Subcutaneous adipose tissue (tissue), 4 donors: ENCODE data around the gene APCDD1L. TPM values are rescaled to one million over a fixed set of nuclear protein-coding genes. Genes with fewer than 3 reads are reported as not detected.

ENCODE experiments used
- total RNA-seq, 4 donors: library from RNA; depleted of rRNA; stranded (reverse); fragments of >200 nt; gene quantifications; one replicate each; pipeline ENCODE4 v1.1.0, GENCODE V29; 2016
- TF ChIP-seq, protein P1 (sequence below): fragments of 450-650 bp; IDR thresholded peaks from one replicate; pipeline ENCODE4 v1.5.1; 2016; ENCODE audit warnings: low read depth, mild to moderate bottlenecking, control low read depth, antibody characterized with exemption, moderate library complexity

Gene APCDD1L
- total RNA-seq, 4 donors from 2014 or later: 0.17 to 0.22 TPM; not detected in 2

DNA sequence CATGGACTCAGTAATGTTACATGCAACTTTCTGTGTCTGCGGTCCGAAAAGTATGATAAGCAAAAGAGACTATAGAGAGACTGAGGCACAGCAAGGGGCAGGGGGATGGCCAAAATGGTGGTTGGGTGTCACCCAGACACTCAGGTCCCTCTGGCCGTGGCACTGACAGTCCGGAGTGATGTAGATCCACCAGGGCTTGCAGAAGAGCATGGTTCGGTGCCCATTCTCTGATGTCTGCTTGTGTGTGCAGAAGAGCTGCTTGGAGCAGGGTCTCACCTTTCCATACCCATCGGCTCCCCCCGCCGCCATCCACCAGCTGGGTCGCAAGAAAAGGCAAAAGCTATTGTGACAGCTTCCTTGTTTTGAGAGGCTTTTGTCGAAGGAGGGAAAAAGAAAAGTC is 6.6 kb upstream of the APCDD1L start:
- TF ChIP-seq, protein P1, sequence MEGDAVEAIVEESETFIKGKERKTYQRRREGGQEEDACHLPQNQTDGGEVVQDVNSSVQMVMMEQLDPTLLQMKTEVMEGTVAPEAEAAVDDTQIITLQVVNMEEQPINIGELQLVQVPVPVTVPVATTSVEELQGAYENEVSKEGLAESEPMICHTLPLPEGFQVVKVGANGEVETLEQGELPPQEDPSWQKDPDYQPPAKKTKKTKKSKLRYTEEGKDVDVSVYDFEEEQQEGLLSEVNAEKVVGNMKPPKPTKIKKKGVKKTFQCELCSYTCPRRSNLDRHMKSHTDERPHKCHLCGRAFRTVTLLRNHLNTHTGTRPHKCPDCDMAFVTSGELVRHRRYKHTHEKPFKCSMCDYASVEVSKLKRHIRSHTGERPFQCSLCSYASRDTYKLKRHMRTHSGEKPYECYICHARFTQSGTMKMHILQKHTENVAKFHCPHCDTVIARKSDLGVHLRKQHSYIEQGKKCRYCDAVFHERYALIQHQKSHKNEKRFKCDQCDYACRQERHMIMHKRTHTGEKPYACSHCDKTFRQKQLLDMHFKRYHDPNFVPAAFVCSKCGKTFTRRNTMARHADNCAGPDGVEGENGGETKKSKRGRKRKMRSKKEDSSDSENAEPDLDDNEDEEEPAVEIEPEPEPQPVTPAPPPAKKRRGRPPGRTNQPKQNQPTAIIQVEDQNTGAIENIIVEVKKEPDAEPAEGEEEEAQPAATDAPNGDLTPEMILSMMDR: no peak

DNA sequence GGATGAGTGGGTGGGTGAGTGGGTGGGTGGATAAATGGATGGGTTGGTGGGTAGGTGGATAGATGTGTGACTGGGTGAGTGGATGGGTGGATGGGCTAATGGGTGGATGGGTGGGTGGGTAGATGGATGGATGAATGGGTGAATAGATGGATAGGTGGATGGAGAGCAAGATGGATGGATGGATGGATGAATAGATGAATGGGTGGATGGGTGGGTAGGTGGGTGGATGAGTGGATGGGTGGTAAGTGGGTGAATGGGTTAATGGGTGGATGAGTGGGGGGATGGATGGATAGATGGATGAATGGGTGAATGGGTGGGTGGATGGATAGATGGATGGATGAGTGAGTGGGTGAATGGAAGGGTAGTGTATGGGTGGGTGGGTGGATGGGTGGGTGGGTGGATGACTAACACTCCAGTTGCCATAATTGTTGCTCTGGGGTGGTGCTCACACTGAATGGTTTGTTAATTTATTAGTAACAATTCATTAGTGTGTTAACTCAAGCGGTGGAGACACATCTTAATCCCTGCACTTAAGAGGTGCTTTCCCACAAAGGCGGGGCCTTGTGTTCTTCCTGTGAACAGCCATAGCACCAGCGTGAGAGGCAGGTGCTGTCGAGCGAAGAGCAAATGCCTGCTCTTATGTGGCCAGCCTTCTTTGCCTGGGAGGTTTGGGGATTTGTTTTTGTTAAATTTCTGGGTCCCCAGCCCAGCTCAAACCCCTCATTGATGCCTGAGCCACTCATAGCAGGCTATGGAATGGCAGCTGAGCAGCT is 4.9 kb upstream of the APCDD1L start:
- TF ChIP-seq, protein P1: no peak

DNA sequence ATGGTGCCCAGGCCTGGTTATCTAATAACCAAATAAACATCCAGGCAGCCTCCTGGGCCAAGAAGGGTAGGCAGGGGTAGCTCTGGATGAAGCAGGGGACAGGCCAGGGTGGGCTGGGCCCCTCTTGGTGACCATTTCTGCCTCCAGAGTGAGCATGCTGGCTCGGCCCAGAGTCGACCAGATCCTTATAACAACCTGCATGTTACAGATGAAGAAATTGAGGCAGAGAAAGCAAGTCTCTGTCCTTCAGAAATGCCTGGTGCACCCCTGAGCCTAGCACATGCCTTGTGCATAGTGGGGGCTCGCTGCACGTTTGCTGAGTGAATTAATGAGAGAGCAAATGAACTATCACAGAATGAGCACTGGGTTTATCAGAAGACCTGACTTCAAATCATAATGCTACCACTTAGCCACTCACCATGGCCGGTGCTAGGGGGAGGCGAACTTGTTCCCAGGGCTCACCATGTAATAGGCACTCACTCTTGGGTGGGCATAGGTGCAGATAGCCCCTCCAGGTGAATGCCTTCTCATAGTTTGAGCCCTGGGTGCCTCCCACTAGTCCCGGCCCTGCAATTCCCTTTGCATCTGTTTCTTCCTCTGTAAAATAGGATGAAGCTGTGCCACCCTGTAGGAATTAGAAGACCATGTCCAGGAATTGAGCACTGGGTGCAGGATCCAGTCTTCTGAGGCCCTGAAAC is 3.8 kb upstream of the APCDD1L start:
- TF ChIP-seq, protein P1: no peak

DNA sequence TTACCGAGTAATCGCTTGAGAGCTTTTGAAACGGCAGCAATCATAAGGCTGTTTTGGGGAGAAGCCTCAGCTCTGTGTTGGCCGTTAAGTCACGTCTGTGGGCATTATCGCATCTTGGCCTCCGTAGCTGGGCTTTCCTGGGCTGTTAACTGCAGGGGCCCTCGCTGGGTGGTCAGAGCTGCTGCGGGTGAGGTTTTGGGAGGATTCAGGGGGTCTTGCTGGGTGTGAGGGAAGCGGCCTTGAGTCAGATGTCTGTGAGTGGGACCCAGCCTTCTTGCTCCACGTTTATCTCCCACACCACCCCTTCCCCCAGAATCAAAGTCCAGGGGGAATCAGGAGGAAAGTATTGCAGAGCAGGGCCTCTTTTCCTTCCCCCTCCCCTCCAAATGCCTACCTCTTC is 3.2 kb upstream of the APCDD1L start:
- TF ChIP-seq, protein P1: no peak

DNA sequence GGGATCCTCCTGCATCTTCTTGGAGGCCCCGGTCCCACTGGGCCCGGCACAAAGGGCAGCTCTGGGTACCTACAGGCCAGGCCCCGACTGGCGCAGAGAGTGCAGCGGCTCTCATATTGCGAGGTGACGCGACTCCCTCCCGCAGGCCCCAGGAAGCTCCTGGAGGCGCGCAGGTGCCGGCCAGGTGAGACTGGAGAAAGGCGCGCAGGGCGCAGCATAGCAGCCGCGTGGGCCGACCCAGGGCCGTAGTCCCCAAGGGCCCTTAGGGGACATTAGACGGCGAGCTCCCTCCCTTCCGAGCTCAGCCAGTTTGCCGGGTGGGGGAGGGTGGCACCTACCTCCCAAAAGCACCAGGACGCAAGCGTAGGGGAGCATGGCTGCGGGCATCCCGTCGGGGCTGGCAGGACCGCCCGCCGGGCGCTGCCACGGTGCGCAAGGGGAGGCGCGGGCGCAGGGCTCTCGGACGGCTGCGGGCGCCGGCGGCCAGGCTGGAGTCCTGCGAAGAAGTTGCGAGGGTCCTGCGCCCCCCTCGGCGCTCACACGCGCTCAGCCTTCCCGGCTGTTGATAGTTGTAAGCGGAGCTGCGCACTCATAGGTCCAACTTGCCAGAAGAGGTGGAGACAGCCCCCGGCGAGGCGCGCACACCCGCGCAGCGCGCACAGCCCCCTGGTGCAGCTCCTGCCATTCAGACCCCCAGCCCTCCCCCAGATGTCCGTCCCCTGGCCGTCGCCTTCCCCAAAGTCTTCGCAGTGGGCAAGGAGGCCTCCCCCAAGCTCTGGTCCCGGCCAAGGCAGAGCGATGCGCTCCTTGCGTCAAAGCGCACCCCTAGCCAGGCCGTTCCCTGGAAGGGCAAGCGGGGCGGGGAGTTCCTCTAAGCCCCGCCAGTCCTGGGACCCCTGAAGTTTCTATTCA is 622 bp downstream of the APCDD1L start:
- TF ChIP-seq, protein P1: no peak

DNA sequence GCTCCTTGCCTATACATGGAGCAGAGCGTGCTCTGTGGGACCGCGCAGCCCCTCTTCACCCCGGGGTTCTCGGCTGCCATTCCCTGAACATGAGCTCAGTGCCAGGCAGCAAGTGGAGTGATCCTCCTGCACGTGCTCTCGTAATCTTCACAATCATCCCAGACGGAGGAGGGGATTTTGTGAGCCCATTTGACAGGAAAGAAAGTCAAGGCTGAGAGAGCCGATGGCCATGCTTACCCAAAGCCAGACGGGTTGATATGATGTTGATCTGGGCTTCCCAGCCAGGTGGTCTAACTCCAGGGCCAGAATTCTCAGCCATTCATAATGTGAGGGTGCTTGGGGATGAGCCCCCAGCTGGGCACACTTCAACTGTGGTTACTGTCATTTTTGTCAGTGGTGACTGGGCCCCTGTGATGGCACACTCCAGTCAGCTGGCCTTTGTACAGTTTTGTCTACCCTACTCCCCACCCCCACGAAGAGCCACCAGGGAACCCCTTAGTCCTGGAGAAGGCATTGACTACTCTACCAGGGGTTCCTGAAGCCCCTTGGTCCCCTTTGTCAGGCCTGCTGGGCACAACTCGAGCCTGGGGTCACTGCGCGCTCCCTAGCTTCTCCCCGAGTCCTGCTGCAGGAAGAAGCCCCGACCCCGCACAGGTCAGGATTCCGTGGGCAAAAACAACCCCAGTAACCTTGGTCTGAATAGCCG is 1.5 kb downstream of the APCDD1L start:
- TF ChIP-seq, protein P1: no peak
